WTC11 (cell line): ENCODE results near the gene NEK10. TPM values are rescaled to one million over a fixed set of nuclear protein-coding genes. Genes with fewer than 3 reads are reported as not detected.

Source experiments
- CBFB ChIP-seq: sonication (generic); formaldehyde crosslinking; IDR thresholded peaks from 2 replicates; pipeline ENCODE4 v1.8.1; 2022; ENCODE audit warnings: mild to moderate bottlenecking, low read depth, missing genetic modification reagents
- KAT7 ChIP-seq: sonication (generic); formaldehyde crosslinking; IDR thresholded peaks from 2 replicates; pipeline ENCODE4 v1.8.1; 2023; ENCODE audit warnings: missing genetic modification reagents, mild to moderate bottlenecking, borderline replicate concordance
- OVOL2 ChIP-seq: fragments of 250-450 bp; sonication (Bioruptor Pico); IDR thresholded peaks from 2 replicates; pipeline ENCODE4 v1.9.0; 2021; ENCODE audit warnings: mild to moderate bottlenecking, borderline replicate concordance
- RORB ChIP-seq: fragments of 250-450 bp; sonication (Bioruptor Pico); IDR thresholded peaks from 2 replicates; pipeline ENCODE4 v1.9.0; 2021; ENCODE audit warnings: mild to moderate bottlenecking
- SMAD3 ChIP-seq: sonication (generic); formaldehyde crosslinking; IDR thresholded peaks from 2 replicates; pipeline ENCODE4 v1.8.0; 2022; ENCODE audit warnings: missing genetic modification reagents, mild to moderate bottlenecking, borderline replicate concordance
- ZBTB21 ChIP-seq: sonication (generic); formaldehyde crosslinking; IDR thresholded peaks from 2 replicates; pipeline ENCODE4 v1.8.1; 2023; ENCODE audit warnings: mild to moderate bottlenecking, missing genetic modification reagents, borderline replicate concordance
- ZNF423 ChIP-seq: fragments of 250-450 bp; sonication (Bioruptor Pico); IDR thresholded peaks from 2 replicates; pipeline ENCODE4 v2.1.2; 2022; ENCODE audit warnings: mild to moderate bottlenecking, moderate library complexity
- total RNA-seq: library from RNA; stranded (reverse); gene quantifications from 3 replicates; pipeline ENCODE4 v1.2.3, GENCODE V29; 2021
- TF ChIP-seq, protein P1 (sequence below): sonication (generic); formaldehyde crosslinking; IDR thresholded peaks from 2 replicates; pipeline ENCODE4 v1.8.0; 2023; ENCODE audit warnings: mild to moderate bottlenecking, missing genetic modification reagents
- TF ChIP-seq, protein P2 (sequence below): fragments of 250-450 bp; sonication (Bioruptor Pico); IDR thresholded peaks from 2 replicates; pipeline ENCODE4 v1.9.0; 2021; ENCODE audit warnings: mild to moderate bottlenecking
- TF ChIP-seq, protein P3 (sequence below): sonication (generic); formaldehyde crosslinking; IDR thresholded peaks from 2 replicates; pipeline ENCODE4 v1.8.1; 2023; ENCODE audit warnings: mild to moderate bottlenecking, missing genetic modification reagents, borderline replicate concordance
- TF ChIP-seq, protein P4 (sequence below): fragments of 250-450 bp; sonication (Bioruptor Pico); IDR thresholded peaks from 2 replicates; pipeline ENCODE4 v1.9.0; 2021; ENCODE audit warnings: mild to moderate bottlenecking, borderline replicate concordance
- TF ChIP-seq, protein P5 (sequence below): sonication (generic); formaldehyde crosslinking; IDR thresholded peaks from 2 replicates; pipeline ENCODE4 v1.8.1; 2023; ENCODE audit warnings: mild to moderate bottlenecking, moderate library complexity, missing genetic modification reagents
- TF ChIP-seq, protein P6 (sequence below): sonication (generic); formaldehyde crosslinking; IDR thresholded peaks from 2 replicates; pipeline ENCODE4 v1.8.0; 2022; ENCODE audit warnings: mild to moderate bottlenecking, missing genetic modification reagents
- TF ChIP-seq, protein P7 (sequence below): sonication (generic); formaldehyde crosslinking; IDR thresholded peaks from 2 replicates; pipeline ENCODE4 v1.8.1; 2022; ENCODE audit warnings: low read depth, mild to moderate bottlenecking, moderate library complexity, missing genetic modification reagents, borderline replicate concordance
- TF ChIP-seq, protein P8 (sequence below): sonication (generic); formaldehyde crosslinking; IDR thresholded peaks from 2 replicates; pipeline ENCODE4 v1.8.0; 2022; ENCODE audit warnings: mild to moderate bottlenecking, missing genetic modification reagents

Gene NEK10
- total RNA-seq, 1 experiment from 2014 or later, result 0.37 TPM

DNA sequence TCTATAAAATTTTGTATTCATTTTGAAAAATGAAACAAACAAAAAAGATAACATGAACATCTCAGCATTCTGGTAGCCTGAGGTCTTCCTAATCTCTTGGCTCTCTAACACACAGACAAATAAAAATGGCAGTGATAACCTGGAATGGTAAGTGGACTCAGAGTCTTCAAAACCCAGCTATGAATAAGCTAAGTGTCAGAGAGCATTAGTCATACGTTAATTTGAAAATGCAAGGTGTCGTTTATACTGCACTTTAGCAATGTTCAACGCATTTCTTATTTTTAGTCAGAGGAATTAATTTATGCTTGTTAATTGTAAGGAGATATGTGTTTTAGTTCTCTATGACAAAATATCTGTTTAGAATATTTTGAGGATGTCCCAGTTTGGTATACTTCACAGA, 294.3 kb downstream of the NEK10 start (continued):
- TF ChIP-seq, protein P1, sequence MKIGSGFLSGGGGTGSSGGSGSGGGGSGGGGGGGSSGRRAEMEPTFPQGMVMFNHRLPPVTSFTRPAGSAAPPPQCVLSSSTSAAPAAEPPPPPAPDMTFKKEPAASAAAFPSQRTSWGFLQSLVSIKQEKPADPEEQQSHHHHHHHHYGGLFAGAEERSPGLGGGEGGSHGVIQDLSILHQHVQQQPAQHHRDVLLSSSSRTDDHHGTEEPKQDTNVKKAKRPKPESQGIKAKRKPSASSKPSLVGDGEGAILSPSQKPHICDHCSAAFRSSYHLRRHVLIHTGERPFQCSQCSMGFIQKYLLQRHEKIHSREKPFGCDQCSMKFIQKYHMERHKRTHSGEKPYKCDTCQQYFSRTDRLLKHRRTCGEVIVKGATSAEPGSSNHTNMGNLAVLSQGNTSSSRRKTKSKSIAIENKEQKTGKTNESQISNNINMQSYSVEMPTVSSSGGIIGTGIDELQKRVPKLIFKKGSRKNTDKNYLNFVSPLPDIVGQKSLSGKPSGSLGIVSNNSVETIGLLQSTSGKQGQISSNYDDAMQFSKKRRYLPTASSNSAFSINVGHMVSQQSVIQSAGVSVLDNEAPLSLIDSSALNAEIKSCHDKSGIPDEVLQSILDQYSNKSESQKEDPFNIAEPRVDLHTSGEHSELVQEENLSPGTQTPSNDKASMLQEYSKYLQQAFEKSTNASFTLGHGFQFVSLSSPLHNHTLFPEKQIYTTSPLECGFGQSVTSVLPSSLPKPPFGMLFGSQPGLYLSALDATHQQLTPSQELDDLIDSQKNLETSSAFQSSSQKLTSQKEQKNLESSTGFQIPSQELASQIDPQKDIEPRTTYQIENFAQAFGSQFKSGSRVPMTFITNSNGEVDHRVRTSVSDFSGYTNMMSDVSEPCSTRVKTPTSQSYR (CRISPR knock-in tag), result no peak
- TF ChIP-seq ZNF423 (CRISPR knock-in tag) (no peak), OVOL2 (CRISPR knock-in tag) (no peak), SMAD3 (CRISPR knock-in tag) (no peak), RORB (CRISPR knock-in tag) (no peak), ZBTB21 (CRISPR knock-in tag) (no peak), CBFB (CRISPR knock-in tag) (no peak), KAT7 (CRISPR knock-in tag) (no peak)
- TF ChIP-seq, protein P2, sequence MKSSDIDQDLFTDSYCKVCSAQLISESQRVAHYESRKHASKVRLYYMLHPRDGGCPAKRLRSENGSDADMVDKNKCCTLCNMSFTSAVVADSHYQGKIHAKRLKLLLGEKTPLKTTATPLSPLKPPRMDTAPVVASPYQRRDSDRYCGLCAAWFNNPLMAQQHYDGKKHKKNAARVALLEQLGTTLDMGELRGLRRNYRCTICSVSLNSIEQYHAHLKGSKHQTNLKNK (CRISPR knock-in tag), result no peak
- TF ChIP-seq, protein P3, sequence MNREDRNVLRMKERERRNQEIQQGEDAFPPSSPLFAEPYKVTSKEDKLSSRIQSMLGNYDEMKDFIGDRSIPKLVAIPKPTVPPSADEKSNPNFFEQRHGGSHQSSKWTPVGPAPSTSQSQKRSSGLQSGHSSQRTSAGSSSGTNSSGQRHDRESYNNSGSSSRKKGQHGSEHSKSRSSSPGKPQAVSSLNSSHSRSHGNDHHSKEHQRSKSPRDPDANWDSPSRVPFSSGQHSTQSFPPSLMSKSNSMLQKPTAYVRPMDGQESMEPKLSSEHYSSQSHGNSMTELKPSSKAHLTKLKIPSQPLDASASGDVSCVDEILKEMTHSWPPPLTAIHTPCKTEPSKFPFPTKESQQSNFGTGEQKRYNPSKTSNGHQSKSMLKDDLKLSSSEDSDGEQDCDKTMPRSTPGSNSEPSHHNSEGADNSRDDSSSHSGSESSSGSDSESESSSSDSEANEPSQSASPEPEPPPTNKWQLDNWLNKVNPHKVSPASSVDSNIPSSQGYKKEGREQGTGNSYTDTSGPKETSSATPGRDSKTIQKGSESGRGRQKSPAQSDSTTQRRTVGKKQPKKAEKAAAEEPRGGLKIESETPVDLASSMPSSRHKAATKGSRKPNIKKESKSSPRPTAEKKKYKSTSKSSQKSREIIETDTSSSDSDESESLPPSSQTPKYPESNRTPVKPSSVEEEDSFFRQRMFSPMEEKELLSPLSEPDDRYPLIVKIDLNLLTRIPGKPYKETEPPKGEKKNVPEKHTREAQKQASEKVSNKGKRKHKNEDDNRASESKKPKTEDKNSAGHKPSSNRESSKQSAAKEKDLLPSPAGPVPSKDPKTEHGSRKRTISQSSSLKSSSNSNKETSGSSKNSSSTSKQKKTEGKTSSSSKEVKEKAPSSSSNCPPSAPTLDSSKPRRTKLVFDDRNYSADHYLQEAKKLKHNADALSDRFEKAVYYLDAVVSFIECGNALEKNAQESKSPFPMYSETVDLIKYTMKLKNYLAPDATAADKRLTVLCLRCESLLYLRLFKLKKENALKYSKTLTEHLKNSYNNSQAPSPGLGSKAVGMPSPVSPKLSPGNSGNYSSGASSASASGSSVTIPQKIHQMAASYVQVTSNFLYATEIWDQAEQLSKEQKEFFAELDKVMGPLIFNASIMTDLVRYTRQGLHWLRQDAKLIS (CRISPR knock-in tag), result no peak
- TF ChIP-seq, protein P4, sequence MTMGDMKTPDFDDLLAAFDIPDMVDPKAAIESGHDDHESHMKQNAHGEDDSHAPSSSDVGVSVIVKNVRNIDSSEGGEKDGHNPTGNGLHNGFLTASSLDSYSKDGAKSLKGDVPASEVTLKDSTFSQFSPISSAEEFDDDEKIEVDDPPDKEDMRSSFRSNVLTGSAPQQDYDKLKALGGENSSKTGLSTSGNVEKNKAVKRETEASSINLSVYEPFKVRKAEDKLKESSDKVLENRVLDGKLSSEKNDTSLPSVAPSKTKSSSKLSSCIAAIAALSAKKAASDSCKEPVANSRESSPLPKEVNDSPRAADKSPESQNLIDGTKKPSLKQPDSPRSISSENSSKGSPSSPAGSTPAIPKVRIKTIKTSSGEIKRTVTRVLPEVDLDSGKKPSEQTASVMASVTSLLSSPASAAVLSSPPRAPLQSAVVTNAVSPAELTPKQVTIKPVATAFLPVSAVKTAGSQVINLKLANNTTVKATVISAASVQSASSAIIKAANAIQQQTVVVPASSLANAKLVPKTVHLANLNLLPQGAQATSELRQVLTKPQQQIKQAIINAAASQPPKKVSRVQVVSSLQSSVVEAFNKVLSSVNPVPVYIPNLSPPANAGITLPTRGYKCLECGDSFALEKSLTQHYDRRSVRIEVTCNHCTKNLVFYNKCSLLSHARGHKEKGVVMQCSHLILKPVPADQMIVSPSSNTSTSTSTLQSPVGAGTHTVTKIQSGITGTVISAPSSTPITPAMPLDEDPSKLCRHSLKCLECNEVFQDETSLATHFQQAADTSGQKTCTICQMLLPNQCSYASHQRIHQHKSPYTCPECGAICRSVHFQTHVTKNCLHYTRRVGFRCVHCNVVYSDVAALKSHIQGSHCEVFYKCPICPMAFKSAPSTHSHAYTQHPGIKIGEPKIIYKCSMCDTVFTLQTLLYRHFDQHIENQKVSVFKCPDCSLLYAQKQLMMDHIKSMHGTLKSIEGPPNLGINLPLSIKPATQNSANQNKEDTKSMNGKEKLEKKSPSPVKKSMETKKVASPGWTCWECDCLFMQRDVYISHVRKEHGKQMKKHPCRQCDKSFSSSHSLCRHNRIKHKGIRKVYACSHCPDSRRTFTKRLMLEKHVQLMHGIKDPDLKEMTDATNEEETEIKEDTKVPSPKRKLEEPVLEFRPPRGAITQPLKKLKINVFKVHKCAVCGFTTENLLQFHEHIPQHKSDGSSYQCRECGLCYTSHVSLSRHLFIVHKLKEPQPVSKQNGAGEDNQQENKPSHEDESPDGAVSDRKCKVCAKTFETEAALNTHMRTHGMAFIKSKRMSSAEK (CRISPR knock-in tag), result no peak
- TF ChIP-seq, protein P5, sequence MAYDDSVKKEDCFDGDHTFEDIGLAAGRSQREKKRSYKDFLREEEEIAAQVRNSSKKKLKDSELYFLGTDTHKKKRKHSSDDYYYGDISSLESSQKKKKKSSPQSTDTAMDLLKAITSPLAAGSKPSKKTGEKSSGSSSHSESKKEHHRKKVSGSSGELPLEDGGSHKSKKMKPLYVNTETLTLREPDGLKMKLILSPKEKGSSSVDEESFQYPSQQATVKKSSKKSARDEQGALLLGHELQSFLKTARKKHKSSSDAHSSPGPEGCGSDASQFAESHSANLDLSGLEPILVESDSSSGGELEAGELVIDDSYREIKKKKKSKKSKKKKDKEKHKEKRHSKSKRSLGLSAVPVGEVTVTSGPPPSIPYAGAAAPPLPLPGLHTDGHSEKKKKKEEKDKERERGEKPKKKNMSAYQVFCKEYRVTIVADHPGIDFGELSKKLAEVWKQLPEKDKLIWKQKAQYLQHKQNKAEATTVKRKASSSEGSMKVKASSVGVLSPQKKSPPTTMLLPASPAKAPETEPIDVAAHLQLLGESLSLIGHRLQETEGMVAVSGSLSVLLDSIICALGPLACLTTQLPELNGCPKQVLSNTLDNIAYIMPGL, result no peak
- TF ChIP-seq, protein P6, sequence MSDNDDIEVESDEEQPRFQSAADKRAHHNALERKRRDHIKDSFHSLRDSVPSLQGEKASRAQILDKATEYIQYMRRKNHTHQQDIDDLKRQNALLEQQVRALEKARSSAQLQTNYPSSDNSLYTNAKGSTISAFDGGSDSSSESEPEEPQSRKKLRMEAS (CRISPR knock-in tag), result no peak
- TF ChIP-seq, protein P7, sequence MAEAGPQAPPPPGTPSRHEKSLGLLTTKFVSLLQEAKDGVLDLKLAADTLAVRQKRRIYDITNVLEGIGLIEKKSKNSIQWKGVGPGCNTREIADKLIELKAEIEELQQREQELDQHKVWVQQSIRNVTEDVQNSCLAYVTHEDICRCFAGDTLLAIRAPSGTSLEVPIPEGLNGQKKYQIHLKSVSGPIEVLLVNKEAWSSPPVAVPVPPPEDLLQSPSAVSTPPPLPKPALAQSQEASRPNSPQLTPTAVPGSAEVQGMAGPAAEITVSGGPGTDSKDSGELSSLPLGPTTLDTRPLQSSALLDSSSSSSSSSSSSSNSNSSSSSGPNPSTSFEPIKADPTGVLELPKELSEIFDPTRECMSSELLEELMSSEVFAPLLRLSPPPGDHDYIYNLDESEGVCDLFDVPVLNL, result no peak
- TF ChIP-seq, protein P8, sequence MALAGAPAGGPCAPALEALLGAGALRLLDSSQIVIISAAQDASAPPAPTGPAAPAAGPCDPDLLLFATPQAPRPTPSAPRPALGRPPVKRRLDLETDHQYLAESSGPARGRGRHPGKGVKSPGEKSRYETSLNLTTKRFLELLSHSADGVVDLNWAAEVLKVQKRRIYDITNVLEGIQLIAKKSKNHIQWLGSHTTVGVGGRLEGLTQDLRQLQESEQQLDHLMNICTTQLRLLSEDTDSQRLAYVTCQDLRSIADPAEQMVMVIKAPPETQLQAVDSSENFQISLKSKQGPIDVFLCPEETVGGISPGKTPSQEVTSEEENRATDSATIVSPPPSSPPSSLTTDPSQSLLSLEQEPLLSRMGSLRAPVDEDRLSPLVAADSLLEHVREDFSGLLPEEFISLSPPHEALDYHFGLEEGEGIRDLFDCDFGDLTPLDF (CRISPR knock-in tag), result no peak
- TF ChIP-seq, all 79 proteins: peak for 0
